HG02759 (cell line): ENCODE measurements around the gene OR1F1.
"Not testable (repeated sequence)": the region's sequence is repeated elsewhere in the genome, so short reads cannot be mapped to it uniquely, and the experiment has no call there.

ENCODE experiments used
- ATAC-seq: cut with Tn5 transposase; IDR thresholded peaks from one replicate; pipeline ENCODE4 v1.9.1; 2021; ENCODE audit warnings: mild to moderate bottlenecking, moderate library complexity; ENCODE audit not compliant: unreplicated experiment

Gene OR1F1

DNA sequence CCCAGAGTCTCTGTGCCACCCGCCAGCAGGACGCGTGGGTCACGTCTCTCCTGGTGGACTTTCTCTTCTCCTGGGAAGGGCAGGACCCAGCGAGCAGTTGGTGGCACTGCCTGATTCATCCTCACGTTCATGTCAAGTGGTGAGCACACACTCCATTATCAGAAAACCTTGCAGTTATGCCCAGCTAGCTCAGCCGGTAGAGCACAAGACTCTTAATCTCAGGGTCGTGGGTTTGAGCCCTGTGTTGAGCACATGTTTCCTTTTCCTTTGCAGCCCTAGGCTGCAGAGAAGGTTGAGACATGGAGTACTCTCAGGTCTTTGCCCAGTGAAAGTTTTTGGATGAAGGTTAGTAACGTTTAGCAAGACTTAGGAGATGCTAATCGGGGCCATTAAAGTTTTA lies 8.0 kb downstream of the OR1F1 start:
- no peak for ATAC-seq

DNA sequence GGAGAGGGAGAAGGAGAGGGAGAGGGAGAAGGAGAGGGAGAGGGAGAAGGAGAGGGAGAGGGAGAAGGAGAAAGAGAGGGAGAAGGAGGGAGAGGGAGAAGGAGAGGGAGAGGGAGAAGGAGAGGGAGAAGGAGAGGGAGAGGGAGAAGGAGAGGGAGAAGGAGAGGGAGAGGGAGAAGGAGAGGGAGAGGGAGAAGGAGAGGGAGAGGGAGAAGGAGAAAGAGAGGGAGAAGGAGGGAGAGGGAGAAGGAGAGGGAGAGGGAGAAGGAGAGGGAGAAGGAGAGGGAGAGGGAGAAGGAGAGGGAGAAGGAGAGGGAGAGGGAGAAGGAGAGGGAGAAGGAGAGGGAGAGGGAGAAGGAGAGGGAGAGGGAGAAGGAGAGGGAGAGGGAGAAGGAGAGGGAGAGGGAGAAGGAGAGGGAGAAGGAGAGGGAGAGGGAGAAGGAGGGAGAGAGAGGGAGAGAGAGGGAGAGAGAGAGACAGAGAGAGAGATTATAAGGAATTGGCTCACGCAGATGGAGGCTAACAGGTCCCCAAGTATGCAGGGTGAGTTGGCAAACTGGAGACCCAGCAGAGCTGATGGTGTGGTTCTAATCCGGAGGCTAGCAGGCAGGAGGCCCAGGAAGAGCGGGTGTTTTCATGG lies 9.8 kb downstream of the OR1F1 start:
- not testable (repeated sequence) for ATAC-seq

DNA sequence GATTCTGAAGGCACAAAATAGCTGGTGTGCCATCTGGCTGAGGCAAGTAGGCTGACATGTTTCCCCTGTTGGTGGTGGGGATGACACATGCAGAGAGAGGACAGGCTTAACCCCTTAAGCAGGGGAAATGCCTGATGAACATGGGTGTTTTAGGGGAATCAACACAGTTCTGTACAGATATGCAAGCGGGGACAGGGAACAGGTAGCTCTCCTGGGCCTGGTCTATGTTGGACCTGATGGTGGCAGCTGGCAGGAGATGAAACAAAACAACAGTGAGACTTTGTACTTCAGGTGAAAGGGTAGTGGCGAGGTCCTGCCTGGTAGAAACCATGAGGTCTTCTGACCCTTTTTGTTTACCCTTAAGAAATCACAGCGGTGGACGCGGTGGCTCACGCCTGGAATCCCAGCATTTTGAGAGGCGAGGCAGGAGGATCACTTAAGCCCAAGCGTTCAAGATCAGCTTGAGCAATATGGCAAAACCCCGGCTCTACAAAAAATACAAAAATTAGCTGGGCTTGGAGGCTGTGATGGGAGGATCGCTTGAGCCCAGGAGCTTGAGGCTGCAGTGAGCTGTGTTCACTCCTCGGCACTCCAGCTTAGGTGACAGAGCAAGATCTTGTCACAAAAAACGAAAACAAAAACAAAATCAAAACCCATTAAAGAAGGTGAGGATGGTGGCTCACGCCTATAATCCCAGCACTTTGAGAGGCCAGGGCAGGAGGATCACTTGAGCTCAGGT lies 10.5 kb downstream of the OR1F1 start:
- ATAC-seq: no peak

DNA sequence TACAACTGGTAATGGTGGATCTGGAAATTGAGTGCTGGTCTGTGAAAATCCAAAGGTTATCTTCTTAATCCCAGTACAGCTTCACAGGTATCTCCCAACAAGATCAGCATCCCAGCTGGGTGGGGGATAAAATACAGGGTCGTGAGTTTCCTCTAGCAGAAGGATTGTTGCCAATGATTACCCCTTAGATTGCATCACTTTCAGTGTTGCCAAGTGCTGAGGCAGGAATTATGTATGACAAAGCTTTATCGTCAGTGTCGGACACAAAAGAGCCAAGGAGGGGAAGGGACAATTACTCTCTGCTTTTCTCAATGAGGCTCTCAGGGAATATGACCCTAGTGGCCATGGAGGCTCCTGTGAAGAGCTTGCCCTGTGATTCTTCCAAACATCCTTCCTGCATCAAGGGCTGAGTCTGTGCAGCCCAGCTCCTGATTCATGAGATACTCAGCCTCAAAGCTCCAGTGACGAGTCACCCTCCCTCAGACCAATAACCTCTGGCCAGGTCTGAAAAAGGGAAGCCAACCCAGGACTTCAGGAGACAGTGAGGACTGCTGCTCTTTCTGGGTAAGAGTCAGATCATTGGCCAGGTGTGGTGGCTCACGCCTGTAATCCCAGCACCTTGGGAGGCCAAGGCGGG lies 15.0 kb downstream of the OR1F1 start:
- no peak for ATAC-seq

DNA sequence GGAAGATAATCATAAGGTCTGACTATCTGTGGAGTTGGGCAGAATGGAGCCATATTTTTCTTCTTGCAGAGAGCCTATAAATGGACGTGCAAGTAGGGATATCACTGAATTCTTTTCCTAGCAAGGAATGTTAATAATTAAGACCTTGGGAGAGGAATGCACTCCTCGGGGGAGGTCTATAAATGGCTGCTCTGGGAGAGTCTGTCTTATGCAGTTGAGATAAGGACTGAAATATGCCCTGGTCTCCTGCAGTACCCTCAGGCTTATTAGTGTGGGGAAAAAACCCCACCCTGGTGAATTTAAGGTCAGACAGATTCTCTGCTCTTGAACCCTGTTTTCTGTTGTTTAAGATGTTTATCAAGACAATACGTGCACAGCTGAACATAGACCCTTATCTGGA lies 17.9 kb downstream of the OR1F1 start:
- ATAC-seq: not testable (repeated sequence)

GRCh38 chr16:3207086-3207953 lies 19.3 kb downstream of the OR1F1 start:
- ATAC-seq: no peak

- no peak for ATAC-seq
Measured at GRCh38 chr16:3212006-3212405, 24.0 kb downstream of the OR1F1 start.

DNA sequence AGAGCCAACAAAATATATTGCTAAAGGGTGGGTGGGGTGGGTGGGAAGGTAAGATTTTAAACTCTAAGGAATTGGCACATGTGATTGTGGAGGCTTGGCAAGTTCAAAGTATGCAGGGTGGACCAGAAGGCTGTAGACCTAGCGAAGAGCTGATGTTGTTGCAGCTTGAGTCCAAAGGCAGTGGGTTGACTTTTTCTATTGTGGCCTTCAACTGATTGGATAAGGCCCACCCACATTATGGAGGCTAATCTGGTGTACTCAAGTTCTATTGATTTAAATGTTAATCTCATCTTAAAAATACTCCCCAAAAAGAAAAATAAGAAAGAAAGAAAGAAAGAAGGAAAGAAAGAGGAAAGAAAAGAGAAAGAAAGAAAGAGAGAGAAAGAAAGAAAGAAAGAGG lies 24.6 kb downstream of the OR1F1 start:
- ATAC-seq: no peak

GRCh38 chr16:3214904-3215600 lies 27.0 kb downstream of the OR1F1 start:
- no peak for ATAC-seq

GRCh38 chr16:3215601-3216262 lies 27.7 kb downstream of the OR1F1 start:
- no peak for ATAC-seq

- no peak for ATAC-seq
Measured at GRCh38 chr16:3216263-3216640, 28.2 kb downstream of the OR1F1 start.

- ATAC-seq: no peak
Measured at GRCh38 chr16:3220839-3221238, 32.8 kb downstream of the OR1F1 start.

DNA sequence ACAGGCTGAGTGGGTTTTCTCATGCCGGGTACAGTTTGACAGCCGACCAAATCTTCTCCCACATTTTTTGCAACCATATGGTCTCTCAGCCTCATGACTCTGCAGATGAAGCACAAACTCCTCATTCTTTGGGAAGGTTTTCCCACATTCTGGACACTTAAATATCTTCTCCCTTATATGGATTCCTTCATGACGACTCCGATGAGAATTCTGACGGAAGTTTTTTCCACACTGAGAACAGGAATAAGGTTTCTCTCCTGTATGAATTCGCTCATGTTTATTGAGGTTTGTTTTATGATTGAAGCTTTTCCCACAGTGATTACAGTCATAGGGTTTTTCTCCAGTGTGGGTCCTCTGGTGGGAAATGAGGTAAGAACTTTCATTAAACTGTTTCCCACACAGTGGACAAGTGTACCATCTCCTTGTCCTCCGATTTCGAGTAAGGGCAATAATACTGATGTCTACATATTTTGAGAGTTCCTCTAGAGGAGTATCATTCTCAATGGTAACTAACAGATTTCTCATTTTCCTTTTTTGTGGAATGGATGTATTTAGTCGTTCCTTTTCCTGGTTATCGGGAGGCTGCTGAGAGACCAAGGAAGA lies 36.0 kb downstream of the OR1F1 start:
- ATAC-seq: no peak

GRCh38 chr16:3234543-3234856 lies 46.5 kb downstream of the OR1F1 start:
- ATAC-seq: no peak

DNA sequence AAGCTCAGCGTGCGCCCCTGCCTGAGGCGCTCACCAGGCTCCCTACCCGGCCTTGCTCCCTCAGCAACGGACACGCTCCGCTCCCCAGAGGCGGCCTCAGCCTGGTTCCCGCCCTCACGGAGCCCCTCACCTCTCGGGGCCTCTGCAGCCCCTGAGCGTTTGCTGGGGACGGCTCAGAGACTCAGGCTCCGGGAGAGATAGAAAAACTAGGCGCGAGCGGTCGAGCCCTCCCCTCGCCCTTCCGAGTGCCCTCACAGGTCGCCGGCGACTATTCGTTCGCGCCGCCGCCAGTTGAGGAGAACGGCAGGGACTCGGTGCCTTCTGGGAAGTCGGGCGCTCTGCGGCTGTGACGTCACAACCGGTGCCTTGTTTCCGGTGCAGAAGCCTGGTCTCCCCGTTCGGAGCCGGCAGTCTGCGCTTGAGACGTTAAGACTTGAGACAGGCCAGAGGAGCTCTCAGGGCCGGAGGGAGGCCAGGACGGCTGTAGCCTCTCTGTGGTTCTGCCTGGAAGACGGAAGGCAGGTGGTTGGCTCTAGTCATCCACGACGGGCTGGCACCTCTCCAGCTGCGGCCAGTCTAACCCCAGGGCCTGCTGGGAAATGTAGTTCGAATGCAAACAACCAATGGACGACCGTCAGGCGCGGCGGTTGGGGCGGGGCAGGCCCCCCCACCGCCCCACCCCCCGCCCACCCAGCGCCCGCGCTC lies 47.0 kb downstream of the OR1F1 start, which contains the start of gene ZNF200:
TSS of gene ZNF200 (minus strand) at position 302 of the 705 bp plus-strand sequence. CDS start 1,403 bp downstream, outside the sequence.
- peak; percentile 96 for ATAC-seq

DNA sequence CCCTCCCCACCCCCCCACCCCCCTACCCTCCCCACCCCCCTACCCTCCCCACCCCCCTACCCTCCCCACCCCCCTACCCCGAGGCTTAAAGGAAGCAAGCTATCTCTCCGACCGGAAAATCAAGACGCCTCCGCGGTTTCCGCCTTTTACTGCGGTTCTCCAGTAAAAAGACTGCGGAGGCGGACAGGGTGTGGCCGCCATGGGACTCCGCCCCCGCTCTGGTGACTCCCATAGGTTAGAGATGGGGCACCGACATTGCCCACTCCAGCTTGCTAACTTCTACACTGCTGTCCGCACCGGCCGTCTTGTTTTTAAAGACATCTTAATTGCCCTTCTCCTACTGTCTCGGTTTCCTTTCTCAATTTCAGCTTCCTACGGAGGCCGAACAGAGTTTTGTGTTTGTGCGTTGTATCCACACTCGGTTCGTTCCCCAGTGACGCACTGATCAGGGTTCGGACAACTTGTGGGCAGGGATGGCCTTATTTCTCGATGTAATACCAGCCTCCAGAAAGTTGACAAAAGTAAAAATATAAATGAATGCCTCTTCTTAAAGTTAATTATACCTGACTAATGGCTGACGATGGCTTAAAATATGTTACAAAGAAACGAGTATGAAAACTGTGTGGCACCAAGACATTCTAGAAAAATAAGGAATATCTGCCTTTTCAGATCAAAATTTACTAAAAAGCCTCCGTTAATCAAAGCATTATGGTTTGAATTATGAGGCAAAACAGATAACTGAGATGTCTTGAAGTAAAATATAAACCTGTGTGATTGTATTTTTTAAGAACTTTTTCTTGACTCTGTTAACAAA lies 48.1 kb downstream of the OR1F1 start:
- ATAC-seq: no peak

DNA sequence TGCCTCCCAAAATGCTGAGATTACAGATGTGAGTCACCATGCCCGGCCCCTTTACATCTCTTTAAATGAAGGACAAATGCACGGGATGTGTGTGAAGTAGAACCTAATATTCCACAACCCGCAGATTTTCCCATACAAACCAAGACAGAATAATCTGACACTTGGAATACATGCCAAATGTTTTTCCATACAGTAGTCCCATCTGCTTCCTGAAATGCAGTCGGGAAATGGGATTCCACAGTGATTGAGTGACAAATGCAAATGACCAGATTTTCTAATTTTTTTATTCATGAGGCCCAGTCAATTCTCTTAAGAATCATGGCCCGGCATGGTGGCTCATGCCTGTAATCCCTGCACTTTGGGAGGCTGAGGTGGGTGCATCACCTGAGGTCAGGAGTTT lies 53.8 kb downstream of the OR1F1 start:
- ATAC-seq: no peak

- ATAC-seq: no peak
Measured at GRCh38 chr16:3242709-3243108, 54.7 kb downstream of the OR1F1 start.
